HFFc6 (cell line): ENCODE results near the gene ACP3. TPM values are rescaled to one million over a fixed set of nuclear protein-coding genes. Genes with fewer than 3 reads are reported as not detected.

Experiments used
- DNase-seq: peaks from one replicate; pipeline ENCODE4 v3.0.0-alpha.2; 2018
- H3K27ac Mint-ChIP-seq: 2 replicates; pipeline ENCODE4 v1.8.0; 2020; ENCODE audit warnings: mild to moderate bottlenecking, mixed read lengths
- H3K27me3 Mint-ChIP-seq: 2 replicates; pipeline ENCODE4 v1.8.0; 2021; ENCODE audit warnings: mild to moderate bottlenecking, moderate library complexity, mixed read lengths; ENCODE audit not compliant: insufficient read depth
- H3K36me3 Mint-ChIP-seq: 2 replicates; pipeline ENCODE4 v1.8.0; 2021; ENCODE audit warnings: low read depth, mixed read lengths
- H3K4me1 Mint-ChIP-seq: 2 replicates; pipeline ENCODE4 v1.8.0; 2020; ENCODE audit warnings: low read depth, mixed read lengths
- H3K4me3 Mint-ChIP-seq: 2 replicates; pipeline ENCODE4 v1.8.0; 2020; ENCODE audit warnings: mild to moderate bottlenecking, moderate library complexity, mixed read lengths
- H3K9me3 Mint-ChIP-seq: 2 replicates; pipeline ENCODE4 v1.8.0; 2020; ENCODE audit warnings: mild to moderate bottlenecking, mixed read lengths
- CTCF ChIP-seq: fragments of 200-600 bp; sonication (generic); IDR thresholded peaks from 2 replicates; pipeline ENCODE4 v1.5.0; 2021; ENCODE audit warnings: antibody characterized with exemption, mild to moderate bottlenecking
- total RNA-seq, 6 experiments: library from RNA; stranded (reverse); fragmentation: NEBNext Ultra II Directional; extraction: Animal tissue kit (Norgen Biotek cat#: 25700); gene quantifications; 2 replicates in 1 of 6; 3 replicates in 5 of 6; pipeline ENCODE4 v1.2.3, GENCODE V29; 2021

The ACP3 gene
- total RNA-seq, 6 experiments from 2014 or later: not detected

- DNase-seq: no peak
Measured at GRCh38 chr3:132325103-132325606, 7.9 kb downstream of the ACP3 start.

GRCh38 chr3:132325634-132326033 is 8.4 kb downstream of the ACP3 start:
- no peaks in the 10 kb centered on the region for H3K9me3 Mint-ChIP-seq
- no peaks in the 10 kb centered on the region for H3K36me3 Mint-ChIP-seq
- no peak for TF ChIP-seq CTCF
- H3K27me3 Mint-ChIP-seq: peaks cover 4% of the 10 kb centered on the region; the same call in 1 of the 2 replicates
- no peak for DNase-seq
- H3K4me3 Mint-ChIP-seq: no peak overlapping the region
- no peak overlapping the region for H3K27ac Mint-ChIP-seq
- H3K4me1 Mint-ChIP-seq: no peaks in the 10 kb centered on the region

More at GRCh38 chr3:132325103-132325606, 7.9 kb downstream of the ACP3 start:
- no peaks in the 10 kb centered on the region for H3K36me3 Mint-ChIP-seq
- H3K27me3 Mint-ChIP-seq: peaks cover 4% of the 10 kb centered on the region; the same call in 1 of the 2 replicates
- TF ChIP-seq CTCF: no peak
- H3K27ac Mint-ChIP-seq: no peak overlapping the region
- H3K9me3 Mint-ChIP-seq: no peaks in the 10 kb centered on the region
- no peak overlapping the region for H3K4me3 Mint-ChIP-seq
- H3K4me1 Mint-ChIP-seq: no peaks in the 10 kb centered on the region

- peaks cover 4% of the 10 kb centered on the region; the same call in 1 of the 2 replicates for H3K27me3 Mint-ChIP-seq
- TF ChIP-seq CTCF: no peak
- no peaks in the 10 kb centered on the region for H3K4me1 Mint-ChIP-seq
- DNase-seq: no peak
- no peaks in the 10 kb centered on the region for H3K9me3 Mint-ChIP-seq
- no peak overlapping the region for H3K27ac Mint-ChIP-seq
- H3K36me3 Mint-ChIP-seq: no peaks in the 10 kb centered on the region
- H3K4me3 Mint-ChIP-seq: no peak overlapping the region
Measured at GRCh38 chr3:132326251-132326650, 9.0 kb downstream of the ACP3 start.

- DNase-seq: no peak
- peaks cover 8% of the 10 kb centered on the region for H3K27me3 Mint-ChIP-seq
- no peak overlapping the region for H3K27ac Mint-ChIP-seq
- H3K9me3 Mint-ChIP-seq: no peaks in the 10 kb centered on the region
- no peaks in the 10 kb centered on the region for H3K4me1 Mint-ChIP-seq
- TF ChIP-seq CTCF: no peak
- no peaks in the 10 kb centered on the region for H3K36me3 Mint-ChIP-seq
- no peak overlapping the region for H3K4me3 Mint-ChIP-seq
Measured at GRCh38 chr3:132332082-132332481, 14.9 kb downstream of the ACP3 start.

GRCh38 chr3:132332508-132332907 is 15.3 kb downstream of the ACP3 start:
- H3K36me3 Mint-ChIP-seq: no peaks in the 10 kb centered on the region
- no peaks in the 10 kb centered on the region for H3K9me3 Mint-ChIP-seq
- H3K4me1 Mint-ChIP-seq: no peaks in the 10 kb centered on the region
- DNase-seq: no peak
- TF ChIP-seq CTCF: no peak
- H3K4me3 Mint-ChIP-seq: no peak overlapping the region
- H3K27ac Mint-ChIP-seq: no peak overlapping the region
- peaks cover 8% of the 10 kb centered on the region for H3K27me3 Mint-ChIP-seq

GRCh38 chr3:132341746-132342145 is 24.5 kb downstream of the ACP3 start:
- no peak overlapping the region for H3K4me3 Mint-ChIP-seq
- H3K9me3 Mint-ChIP-seq: no peaks in the 10 kb centered on the region
- no peak overlapping the region for H3K27ac Mint-ChIP-seq
- TF ChIP-seq CTCF: no peak
- H3K4me1 Mint-ChIP-seq: peaks cover 18% of the 10 kb centered on the region
- no peaks in the 10 kb centered on the region for H3K36me3 Mint-ChIP-seq
- DNase-seq: no peak
- peaks cover 11% of the 10 kb centered on the region; the same call in 1 of the 2 replicates for H3K27me3 Mint-ChIP-seq
